ENCODE data around the gene PDGFB.

The PDGFB gene

DNA sequence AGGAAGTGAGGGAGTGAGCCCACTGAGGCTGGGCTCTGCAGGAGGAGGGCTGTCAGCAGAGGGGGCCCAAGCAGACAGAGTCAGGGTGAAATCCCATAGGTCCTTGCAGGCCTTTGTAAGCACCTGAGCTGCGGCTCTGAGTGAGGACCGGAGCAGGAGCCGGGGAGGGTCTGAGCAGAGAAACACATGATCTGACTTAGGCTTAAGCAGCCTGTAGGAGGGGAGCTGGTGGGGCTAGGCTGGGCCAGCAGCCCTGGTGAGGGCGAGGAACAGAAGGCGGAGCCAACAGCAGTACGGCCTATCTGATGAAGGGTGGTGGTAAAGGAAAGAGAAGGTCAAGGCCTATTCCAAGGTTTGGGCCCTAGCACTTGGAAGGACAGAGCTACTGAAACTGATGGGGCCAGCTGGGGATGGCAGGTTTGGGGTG is 65.4 kb downstream of the PDGFB start:
- DNase-seq (ENCODE audit: low read depth) = no peak
- H3K4me3 ChIP-seq (ENCODE audit: control insufficient read depth, low read depth, low read length) = no peak overlapping the region
- TF ChIP-seq CTCF (conservative IDR thresholded peaks at IDR 0.05; ENCODE audit: control insufficient read depth, insufficient read depth, low read depth, low read length) = no peak

DNA sequence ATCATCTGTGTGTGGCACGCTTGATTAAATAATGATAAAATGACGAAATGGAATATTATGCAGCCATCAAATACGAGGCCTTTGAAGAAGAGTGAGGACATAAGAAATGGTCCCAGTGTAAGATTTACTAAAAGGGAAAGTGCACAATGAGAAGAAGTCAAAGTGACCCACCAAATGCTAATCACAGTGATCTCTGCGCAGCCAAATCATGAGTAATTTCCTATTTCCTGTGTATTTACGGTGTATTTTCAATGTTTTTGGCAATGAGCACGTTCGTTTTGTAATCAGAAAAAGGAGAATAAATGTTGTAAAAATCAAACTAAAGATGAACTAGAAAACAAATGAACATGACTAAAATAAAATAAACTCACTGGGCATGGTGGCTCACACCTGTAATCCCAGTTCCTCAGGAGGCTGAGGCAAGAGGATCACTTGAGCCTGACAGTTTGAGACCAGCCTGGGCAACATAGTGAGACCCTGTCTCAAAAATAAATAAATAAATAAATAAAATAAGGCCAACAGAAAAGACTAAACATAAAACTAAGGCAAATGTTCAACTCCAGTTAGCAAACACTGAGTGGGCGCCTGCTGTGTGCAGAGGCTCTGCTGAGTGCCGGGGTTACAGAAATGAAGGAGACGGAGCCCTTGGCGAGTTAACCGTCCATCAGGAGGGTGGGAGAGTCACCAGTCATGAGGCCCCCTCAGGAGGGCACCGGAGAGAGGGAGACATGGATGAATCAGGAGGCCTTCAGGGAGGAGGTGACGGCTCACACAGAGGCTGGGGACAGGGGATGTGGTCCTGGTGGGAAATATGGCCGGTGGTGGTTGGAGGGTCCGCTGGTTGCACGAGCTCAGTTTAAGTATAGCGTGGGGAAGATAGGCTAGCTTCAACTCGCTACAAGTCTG is 66.3 kb downstream of the PDGFB start:
- peak; percentile 73 for DNase-seq (ENCODE audit: low read depth)
- TF ChIP-seq CTCF (conservative IDR thresholded peaks at IDR 0.05; ENCODE audit: control insufficient read depth, insufficient read depth, low read depth, low read length) = no peak
- no peak overlapping the region for H3K4me3 ChIP-seq (ENCODE audit: control insufficient read depth, low read depth, low read length)

DNA sequence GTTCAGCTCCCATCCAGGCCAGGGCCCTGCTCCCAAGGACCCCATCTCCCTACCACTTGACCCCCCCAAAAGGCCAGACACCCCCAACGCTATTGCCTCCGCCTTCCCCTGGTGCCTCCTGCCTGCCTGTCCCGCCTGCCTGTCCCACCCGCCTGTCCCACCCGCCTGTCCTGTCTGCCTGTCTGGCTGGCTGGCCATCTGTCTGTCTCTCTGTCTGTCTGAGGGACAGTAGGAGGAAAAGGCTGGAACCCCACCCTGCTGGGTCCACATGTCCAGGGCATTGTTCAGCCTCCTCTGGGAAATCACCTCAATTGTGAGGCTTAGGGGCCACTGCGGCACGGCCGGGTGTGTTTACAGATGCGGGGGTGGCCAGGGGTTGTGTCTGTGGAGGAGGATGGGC is 67.0 kb downstream of the PDGFB start:
- DNase-seq (ENCODE audit: low read depth) = no peak
- no peak for TF ChIP-seq CTCF (conservative IDR thresholded peaks at IDR 0.05; ENCODE audit: control insufficient read depth, insufficient read depth, low read depth, low read length)
- H3K4me3 ChIP-seq (ENCODE audit: control insufficient read depth, low read depth, low read length) = no peak overlapping the region

GRCh38 chr22:39177456-39177775 is 67.4 kb downstream of the PDGFB start:
- no peak for DNase-seq (ENCODE audit: low read depth)
- H3K4me3 ChIP-seq (ENCODE audit: control insufficient read depth, low read depth, low read length) = no peak overlapping the region

DNA sequence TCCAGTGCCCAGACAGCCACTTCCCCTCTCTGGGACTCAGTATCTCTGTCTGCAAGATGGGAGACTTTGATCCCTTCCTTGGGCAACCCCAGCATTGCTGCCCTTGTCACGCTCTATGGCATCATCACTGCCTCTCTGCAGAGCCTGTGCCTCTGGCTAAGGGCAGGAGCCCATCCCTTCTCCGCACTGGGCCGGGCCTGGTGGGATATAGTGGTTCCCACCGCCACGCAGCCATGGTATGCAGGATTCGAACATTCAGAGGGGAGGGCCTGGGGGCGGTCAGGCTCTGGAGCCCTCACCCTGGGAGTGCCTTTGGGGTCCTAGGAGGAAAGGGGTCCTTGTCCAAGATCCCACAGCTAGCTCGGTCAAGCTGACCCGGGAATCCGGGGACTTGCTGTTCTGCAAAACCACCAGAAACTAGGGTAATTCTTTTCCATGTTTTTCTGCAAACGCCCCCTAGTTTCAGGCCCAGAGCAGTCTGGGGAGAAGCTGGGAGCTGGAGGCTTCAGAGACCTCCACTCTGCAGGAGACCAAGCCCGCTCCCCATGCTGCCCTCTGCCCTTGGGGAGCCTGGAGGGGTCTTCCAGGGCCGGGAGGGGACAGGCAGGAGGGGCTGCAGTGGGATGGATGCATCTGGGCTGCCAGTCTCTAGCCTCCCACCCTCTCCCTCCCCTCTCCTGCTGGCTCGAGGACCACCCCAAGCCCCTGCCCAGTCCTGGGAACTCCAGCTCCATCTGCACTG is 67.9 kb downstream of the PDGFB start:
- DNase-seq (ENCODE audit: low read depth) = no peak
- no peak for TF ChIP-seq CTCF (conservative IDR thresholded peaks at IDR 0.05; ENCODE audit: control insufficient read depth, insufficient read depth, low read depth, low read length)
- no peak overlapping the region for H3K4me3 ChIP-seq (ENCODE audit: control insufficient read depth, low read depth, low read length)

More at GRCh38 chr22:39177456-39177775, 67.4 kb downstream of the PDGFB start:
- TF ChIP-seq CTCF (conservative IDR thresholded peaks at IDR 0.05; ENCODE audit: control insufficient read depth, insufficient read depth, low read depth, low read length) = no peak

- no peak overlapping the region for H3K4me3 ChIP-seq (ENCODE audit: control insufficient read depth, low read depth, low read length)
- DNase-seq (ENCODE audit: low read depth) = peak; percentile 35
- no peak for TF ChIP-seq CTCF (conservative IDR thresholded peaks at IDR 0.05; ENCODE audit: control insufficient read depth, insufficient read depth, low read depth, low read length)
These were observed 68.6 kb downstream of the PDGFB start for GRCh38 chr22:39176143-39176713.
